Measurements from ENCODE around the gene L3MBTL4. TPM values are rescaled to one million over a fixed set of nuclear protein-coding genes. Genes with fewer than 3 reads are reported as not detected.

The L3MBTL4 gene
- total and polyA plus RNA-seq, 2 experiments from 2014 or later = 4.1 to 14.1 TPM

DNA sequence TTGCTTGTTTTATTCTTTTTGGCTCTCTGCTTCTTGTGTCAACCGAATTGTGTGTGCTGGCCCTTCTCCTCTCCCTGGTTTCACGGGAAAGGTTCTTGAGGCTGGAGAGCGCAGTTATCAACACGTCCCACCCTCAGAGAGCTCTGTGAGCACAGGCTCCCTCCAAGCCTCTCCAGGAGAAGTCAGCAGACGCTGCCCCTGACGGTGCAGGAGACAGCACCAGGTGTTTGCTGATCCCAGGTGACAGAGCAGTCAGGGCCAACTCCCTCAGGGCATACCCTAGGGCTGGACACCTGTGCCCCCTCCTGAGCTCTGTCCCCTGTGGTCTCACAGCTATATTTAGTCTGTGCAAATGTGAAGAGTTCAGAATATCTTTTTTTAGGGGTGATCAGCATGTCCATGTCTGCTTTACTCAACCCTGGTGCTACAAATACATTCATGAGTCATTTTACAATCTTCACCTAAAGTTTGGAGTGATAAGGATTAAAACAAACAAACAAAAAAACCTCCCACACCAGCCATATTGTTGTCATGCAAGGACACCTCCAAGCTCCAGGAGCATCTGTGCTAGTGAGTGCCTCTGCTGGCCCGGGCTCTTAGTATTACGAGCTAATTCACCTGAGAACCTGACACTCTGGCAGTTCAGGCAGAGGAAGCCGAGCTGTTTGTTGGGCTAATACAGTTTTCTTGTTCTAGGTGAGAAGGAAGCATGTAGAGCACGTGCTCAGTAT lies 453.4 kb downstream of the L3MBTL4 start:
- WGBS (ENCODE audit: low lambda C conversion rate, missing lambda C conversion rate) = 66% methylated on average over 10 of the region's 10 CpGs
- DNase-seq (ENCODE audit: low spot score) = no peak
- Histone ChIP-seq H3K4me1 (ENCODE audit: insufficient read depth) (no peaks in the 10 kb centered on the region), H3K36me3 (replicated peaks; ENCODE audit: insufficient read depth, low read depth) (no peaks in the 10 kb centered on the region), H3K27me3 (no peaks in the 10 kb centered on the region), H3K79me2 (no peaks in the 10 kb centered on the region), H4K20me1 (ENCODE audit: insufficient read depth, poor library complexity, severe bottlenecking) (no peaks in the 10 kb centered on the region), H3K4me3 (no peak overlapping the region), H3K9me3 (ENCODE audit: low read depth) (no peaks in the 10 kb centered on the region), H3K9me2 (replicated peaks; ENCODE audit: insufficient read depth) (no peaks in the 10 kb centered on the region), H3K4me2 (no peak overlapping the region), H3K27ac (no peak overlapping the region), H2AFZ (no peak overlapping the region)
- TF ChIP-seq EZH2phosphoT487 (IDR thresholded peaks at IDR 0.05; ENCODE audit: low read depth, severe bottlenecking, unreplicated experiment) (no peak), EZH2 (IDR thresholded peaks at IDR 0.05; ENCODE audit: borderline replicate concordance) (no peak)
- TF ChIP-seq, protein P1, sequence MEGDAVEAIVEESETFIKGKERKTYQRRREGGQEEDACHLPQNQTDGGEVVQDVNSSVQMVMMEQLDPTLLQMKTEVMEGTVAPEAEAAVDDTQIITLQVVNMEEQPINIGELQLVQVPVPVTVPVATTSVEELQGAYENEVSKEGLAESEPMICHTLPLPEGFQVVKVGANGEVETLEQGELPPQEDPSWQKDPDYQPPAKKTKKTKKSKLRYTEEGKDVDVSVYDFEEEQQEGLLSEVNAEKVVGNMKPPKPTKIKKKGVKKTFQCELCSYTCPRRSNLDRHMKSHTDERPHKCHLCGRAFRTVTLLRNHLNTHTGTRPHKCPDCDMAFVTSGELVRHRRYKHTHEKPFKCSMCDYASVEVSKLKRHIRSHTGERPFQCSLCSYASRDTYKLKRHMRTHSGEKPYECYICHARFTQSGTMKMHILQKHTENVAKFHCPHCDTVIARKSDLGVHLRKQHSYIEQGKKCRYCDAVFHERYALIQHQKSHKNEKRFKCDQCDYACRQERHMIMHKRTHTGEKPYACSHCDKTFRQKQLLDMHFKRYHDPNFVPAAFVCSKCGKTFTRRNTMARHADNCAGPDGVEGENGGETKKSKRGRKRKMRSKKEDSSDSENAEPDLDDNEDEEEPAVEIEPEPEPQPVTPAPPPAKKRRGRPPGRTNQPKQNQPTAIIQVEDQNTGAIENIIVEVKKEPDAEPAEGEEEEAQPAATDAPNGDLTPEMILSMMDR (IDR thresholded peaks at IDR 0.05; ENCODE audit: poor library complexity) = no peak

DNA sequence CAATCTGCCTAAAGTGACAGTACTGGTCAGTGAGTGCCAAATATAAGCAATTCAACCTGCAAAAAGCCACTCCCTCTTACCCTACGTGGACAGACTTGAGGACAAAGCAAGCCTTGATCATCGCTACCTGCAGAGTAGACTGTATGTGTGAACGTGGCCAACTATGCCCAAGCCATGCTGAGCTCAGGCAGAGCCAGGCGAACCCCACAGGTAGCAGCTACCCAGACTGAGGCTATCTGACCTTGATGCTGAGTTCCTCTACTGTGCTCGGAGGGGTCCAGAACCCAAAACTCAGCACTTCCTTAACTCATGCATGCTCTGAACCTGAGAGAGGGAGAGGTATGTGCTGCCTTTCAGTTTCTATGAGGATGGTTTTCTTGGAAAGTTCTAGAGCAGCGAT lies 455.9 kb downstream of the L3MBTL4 start:
- Histone ChIP-seq H3K4me2 (no peak overlapping the region), H3K79me2 (no peaks in the 10 kb centered on the region), H3K9me2 (replicated peaks; ENCODE audit: insufficient read depth) (no peaks in the 10 kb centered on the region), H2AFZ (no peak overlapping the region), H4K20me1 (ENCODE audit: insufficient read depth, poor library complexity, severe bottlenecking) (no peaks in the 10 kb centered on the region), H3K27me3 (no peaks in the 10 kb centered on the region), H3K27ac (no peak overlapping the region), H3K4me3 (no peak overlapping the region), H3K9me3 (ENCODE audit: low read depth) (no peaks in the 10 kb centered on the region), H3K36me3 (replicated peaks; ENCODE audit: insufficient read depth, low read depth) (no peaks in the 10 kb centered on the region), H3K4me1 (ENCODE audit: insufficient read depth) (no peaks in the 10 kb centered on the region)
- 94% methylated on average over 6 of the region's 6 CpGs for WGBS (ENCODE audit: low lambda C conversion rate, missing lambda C conversion rate)
- DNase-seq (ENCODE audit: low spot score) = no peak
- TF ChIP-seq, protein P1 (IDR thresholded peaks at IDR 0.05; ENCODE audit: poor library complexity) = no peak
- TF ChIP-seq EZH2phosphoT487 (IDR thresholded peaks at IDR 0.05; ENCODE audit: low read depth, severe bottlenecking, unreplicated experiment) = no peak
- no peak for TF ChIP-seq EZH2 (IDR thresholded peaks at IDR 0.05; ENCODE audit: borderline replicate concordance)

DNA sequence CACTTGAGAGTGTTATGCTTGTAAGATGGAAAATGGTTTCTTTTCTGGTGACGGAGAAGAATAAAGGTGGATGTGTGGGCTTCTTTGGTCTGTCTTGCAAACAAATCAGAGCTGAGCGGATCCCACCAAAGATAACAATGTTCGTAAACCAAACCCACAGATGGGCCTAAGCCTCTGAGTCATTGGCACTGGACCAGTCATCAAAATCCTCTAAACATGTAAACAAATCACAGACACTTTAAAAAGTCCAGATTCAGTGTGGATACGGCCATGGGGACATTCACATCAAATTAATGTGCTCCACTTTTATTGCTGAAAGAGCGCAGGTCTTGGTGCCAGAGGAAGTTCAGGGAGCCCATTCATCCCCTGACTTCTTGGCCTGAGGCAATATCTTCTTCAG lies 458.9 kb downstream of the L3MBTL4 start:
- Histone ChIP-seq H3K36me3 (replicated peaks; ENCODE audit: insufficient read depth, low read depth) (no peaks in the 10 kb centered on the region), H3K4me2 (no peak overlapping the region), H3K9me3 (ENCODE audit: low read depth) (no peaks in the 10 kb centered on the region), H3K4me3 (no peak overlapping the region), H3K4me1 (ENCODE audit: insufficient read depth) (no peaks in the 10 kb centered on the region), H3K27ac (peak overlapping the region; percentile 17), H2AFZ (no peak overlapping the region), H3K27me3 (no peaks in the 10 kb centered on the region), H4K20me1 (ENCODE audit: insufficient read depth, poor library complexity, severe bottlenecking) (no peaks in the 10 kb centered on the region), H3K79me2 (no peaks in the 10 kb centered on the region), H3K9me2 (replicated peaks; ENCODE audit: insufficient read depth) (no peaks in the 10 kb centered on the region)
- DNase-seq (ENCODE audit: low spot score) = no peak
- TF ChIP-seq EZH2 (IDR thresholded peaks at IDR 0.05; ENCODE audit: borderline replicate concordance) (no peak), EZH2phosphoT487 (IDR thresholded peaks at IDR 0.05; ENCODE audit: low read depth, severe bottlenecking, unreplicated experiment) (no peak)
- TF ChIP-seq, protein P1 (IDR thresholded peaks at IDR 0.05; ENCODE audit: poor library complexity) = no peak
- WGBS (ENCODE audit: low lambda C conversion rate, missing lambda C conversion rate) = 58% methylated on average over 5 of the region's 5 CpGs

All from hepatocyte (in vitro differentiated cells).